ENCODE data around the gene METRNL.

GRCh38 chr17:83071966-83072562 lies 7.3 kb upstream of the METRNL start:
- TF ChIP-seq CTCF (IDR thresholded peaks at IDR 0.05) (no peak), POLR2A (IDR thresholded peaks at IDR 0.05) (no peak)

Data from esophagus squamous epithelium (tissue), 4 donors.